Measurements from ENCODE around the gene PRKCH.
A peak's percentile ranks its signal among the peaks of the same experiment; 100 is the strongest.

Gene PRKCH

DNA sequence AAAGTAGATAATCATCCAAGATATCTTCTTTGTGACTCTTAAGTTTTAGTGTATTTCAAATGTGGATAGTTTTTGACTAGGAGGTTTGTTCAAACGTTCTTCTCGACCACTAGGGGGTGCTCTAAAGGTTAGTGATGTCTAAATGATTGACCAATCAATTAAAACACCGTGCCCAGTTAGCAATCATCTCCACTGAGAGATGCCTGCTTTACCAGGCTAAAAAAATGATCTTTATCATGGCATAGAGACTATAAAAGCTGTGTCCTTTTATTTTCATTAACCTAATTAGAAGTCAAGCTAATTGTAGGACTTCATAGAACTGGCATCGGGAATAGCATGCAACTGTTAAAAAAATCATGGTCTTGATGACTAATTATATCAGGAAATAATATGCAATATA lies 153.9 kb downstream of the PRKCH start:
- peak; percentile 51 for DNase-seq (ENCODE audit: low spot score)

DNA sequence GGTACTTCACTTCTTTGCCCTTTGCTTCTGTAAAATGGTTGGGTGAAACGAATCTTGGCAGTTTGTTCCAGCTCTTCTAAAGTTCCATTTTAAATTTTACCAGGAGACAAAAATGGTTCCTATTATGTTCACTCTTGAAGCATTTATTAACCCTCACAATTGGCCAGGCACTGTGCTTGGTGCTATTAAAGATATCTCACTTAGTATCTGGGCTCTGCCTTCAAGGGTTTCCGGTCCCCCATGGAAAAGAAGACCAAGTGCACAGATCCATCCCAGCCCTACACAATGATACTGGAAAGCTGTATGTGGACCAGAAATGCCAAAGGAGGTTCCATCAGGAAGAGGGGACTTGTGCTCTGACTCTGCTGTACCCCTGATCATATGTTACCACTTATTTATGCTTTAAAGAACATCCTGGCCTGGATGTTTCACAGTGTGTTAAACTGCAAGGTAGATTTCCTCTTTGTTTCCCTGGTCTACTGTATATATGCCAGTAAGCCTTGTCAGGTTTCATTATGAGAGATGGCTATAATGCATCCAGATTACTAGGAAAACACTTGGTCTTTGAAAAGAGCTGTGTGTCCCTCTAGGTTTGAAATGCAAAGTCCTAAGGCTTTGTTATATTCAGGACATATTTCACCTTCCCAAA lies 154.8 kb downstream of the PRKCH start:
- no peak for DNase-seq (ENCODE audit: low spot score)

- DNase-seq (ENCODE audit: low spot score) = peak; percentile 43
These were observed 155.5 kb downstream of the PRKCH start for GRCh38 chr14:61476754-61477410.

DNA sequence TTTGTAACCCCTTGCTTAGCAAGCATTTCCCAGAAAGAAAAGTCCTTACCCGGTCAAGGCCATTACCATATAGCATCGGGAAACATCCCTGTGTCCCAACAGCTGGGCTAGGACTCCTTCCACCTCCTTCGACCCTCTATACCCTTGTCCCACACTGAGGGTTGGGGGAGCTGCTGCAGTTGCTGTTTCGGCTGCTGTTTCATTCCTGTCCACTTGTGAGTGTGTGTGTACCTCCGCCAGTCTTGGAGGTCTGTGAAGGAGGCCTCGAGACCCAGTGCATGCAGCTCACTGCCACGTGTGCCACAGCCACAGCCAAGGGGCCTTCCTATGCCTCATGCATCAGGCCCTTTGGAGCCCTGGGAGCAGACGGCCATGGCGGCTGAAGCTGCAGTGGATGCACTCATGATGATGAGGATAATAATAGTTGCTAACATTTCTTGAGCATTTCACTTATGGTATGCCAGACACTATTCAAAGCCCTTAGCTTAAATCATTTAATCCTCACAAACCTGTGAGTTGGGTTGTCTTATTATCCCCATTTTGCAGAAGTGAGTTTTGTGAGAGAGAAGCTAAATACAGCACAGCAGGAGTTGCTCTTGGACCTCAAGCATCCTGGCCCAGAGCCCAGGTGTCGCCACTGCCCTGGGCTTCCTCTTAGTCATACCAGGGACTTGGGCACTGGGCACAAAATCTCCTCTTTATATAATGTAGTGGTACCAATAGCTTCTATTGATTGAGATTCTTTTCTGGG lies 156.5 kb downstream of the PRKCH start:
- DNase-seq (ENCODE audit: low spot score) = peak; percentile 32

DNA sequence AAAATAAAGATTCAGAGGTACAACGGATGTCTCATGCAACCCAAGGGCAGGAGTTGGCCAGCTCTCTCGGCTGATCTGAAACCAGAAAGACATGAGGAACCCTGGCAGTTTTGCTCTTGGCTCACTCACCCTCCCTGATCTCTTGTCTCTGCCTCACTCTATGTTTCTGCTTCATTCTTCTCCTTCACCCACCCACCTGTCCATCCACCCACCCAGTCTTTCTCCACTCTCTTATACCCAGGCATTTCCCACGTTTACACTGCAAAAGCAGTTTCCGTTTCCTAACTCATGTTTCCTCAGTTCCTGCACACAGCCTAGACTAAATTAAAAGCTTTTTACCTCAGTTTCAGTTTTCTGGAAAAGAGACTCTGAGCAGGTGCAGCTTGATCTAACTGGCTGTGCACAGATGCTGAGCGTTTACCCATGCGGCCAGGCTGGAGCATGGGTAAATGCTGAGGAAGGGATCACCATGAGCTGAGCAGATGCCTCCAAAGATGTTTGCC lies 157.6 kb downstream of the PRKCH start:
- no peak for DNase-seq (ENCODE audit: low spot score)

- DNase-seq (ENCODE audit: low spot score) = peak; percentile 22
These were observed 158.5 kb downstream of the PRKCH start for GRCh38 chr14:61479746-61480502.

- no peak for DNase-seq (ENCODE audit: low spot score)
These were observed 159.4 kb downstream of the PRKCH start for GRCh38 chr14:61480704-61481285.

GRCh38 chr14:61481701-61482100 lies 160.3 kb downstream of the PRKCH start:
- DNase-seq (ENCODE audit: low spot score) = no peak

- DNase-seq (ENCODE audit: low spot score) = no peak
These were observed 161.2 kb downstream of the PRKCH start for GRCh38 chr14:61482348-61483206.

DNA sequence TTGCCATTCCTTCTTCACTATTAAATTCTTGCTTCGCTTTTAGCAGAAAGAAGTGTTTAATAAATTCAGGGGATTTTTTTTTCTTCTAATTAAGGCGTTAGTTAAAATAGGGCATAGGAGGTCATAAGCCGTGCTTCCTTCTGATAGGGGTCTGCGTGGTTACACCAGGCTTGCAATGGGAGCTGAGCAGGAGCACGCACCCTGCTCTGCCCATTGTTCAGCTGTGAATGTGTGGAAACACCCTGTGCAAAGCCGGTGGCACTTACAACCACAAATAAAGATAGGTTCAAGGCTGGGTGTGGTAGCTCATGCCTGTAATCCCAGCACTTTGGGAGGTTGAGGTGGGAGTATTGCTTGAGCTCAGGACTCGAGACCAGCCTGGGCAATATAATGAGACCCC lies 162.1 kb downstream of the PRKCH start:
- no peak for DNase-seq (ENCODE audit: low spot score)

DNA sequence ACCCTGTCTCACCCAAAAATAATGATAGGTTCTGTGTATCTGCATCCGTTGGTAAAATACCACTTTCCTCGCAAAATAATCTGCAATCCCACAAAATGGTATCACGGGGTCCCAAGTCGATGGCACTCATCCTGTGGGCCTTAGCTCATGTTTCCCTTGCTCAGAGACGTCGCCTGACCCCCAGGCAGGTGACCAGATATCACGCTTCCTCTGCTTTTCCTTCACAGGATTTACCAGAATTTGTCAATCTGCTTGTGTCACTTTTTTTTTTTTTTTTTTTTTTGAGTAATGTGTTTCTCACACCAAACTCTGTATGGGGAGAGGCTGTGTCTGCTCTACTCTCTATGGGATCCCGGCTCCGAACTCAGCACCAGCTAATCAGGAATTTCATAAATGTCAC lies 162.7 kb downstream of the PRKCH start:
- no peak for DNase-seq (ENCODE audit: low spot score)

DNA sequence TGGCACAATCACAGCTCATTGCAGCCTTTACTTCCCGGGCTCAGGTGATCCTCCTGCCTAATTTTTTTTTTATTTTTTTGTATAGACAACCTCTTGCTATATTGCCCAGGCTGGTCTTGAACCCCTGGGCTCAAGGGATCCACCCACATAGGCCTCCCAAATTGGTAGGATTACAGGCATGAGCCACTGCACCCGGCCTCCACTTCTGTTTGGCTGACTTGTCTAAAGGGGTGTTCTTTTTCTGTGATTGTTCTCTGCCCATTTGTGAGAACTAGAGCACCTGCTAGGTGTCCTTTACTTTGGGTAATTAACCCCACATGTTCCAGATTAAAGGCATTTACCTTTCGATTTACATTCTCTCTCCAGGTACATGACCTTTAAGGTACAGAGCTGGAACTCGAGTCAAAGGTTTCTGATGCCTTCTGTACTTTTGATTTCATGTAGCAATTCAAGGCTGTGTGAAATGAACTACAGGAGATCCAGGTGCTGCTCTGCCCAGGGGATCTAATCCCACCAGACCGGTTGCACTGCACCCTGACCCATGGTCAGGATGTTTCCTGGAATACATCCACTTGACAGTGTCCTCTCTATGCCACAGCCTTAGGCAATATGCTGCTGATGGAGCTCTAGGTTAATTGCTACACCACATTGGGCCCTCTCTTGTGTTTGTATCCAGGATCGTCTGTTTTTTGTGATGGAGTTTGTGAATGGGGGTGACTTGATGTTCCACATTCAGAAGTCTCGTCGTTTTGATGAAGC lies 163.6 kb downstream of the PRKCH start:
- DNase-seq (ENCODE audit: low spot score) = no peak

- DNase-seq (ENCODE audit: low spot score) = no peak
These were observed 164.3 kb downstream of the PRKCH start for GRCh38 chr14:61485661-61486060.

DNA sequence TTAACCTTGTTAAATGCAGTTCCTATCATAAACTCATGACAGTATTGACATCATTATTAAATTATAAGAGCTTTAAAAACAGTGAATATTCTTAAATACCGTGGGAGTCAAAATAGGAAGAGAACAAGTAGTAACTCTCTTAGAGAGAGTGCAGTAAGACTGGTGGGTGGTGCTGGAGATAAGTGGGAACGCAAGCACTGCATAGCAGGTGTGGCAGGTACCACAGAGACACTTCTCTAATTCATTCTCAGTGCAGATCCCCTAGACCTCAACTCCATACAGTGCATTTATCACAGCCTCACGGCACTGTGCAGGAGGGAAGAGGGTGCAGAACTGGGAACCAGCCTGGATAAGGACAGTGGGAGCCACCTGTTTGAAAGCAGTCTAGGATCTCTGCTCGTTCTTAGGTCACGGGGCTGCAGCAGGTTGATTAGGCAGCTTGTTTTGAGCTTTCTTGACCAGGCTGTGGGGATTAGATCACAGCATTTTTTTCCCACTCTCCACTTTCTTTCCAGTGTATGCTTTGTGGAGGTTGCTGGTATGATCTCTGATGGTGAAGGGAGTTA lies 165.6 kb downstream of the PRKCH start:
- no peak for DNase-seq (ENCODE audit: low spot score)

DNA sequence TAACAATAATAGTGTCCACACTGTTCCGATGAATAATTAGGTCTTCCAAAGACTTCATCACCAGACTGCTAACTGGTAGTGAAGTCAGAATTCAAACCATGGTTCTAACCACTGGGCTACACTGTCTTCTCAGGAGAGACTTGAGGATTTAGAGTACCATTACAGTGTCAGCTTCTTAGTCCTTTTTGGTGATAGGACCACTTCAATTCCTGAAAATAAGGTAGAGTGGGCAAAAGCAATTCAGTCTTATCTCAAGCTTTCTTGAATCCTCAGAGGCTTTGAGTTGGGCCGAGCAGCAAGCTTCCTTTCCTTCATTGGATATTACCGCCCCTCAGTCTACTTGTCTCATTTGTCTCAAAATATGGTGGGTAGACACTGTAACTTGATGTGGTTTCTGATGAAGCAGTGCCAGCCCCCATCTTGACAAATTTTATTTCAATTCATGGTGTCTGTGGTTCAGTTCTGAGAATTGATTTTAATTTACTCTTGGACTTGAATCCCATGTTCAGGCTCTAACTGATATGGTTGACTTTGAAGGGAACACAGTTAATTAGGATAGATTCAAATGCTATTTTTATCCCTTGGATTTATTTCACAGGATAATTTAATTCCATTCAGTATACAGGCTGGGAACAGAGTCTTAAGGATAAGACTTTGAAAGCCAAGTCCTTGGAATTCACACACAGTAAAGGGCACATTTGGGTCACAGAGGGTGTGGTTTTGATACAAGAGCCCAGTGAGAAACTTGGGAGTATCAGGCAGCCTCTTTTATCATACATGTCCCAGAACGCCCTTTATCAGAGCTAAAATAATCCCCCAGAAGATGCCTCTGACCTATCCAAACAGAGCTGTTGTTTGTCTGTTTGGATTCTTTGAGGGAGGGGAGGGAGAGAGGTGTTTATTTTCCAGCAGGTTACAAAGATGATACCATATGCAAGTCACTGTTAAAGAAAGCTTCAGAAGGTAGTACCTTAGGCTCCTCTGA lies 167.3 kb downstream of the PRKCH start:
- DNase-seq (ENCODE audit: low spot score) = no peak

GRCh38 chr14:61489512-61489911 lies 168.1 kb downstream of the PRKCH start:
- no peak for DNase-seq (ENCODE audit: low spot score)

- no peak for DNase-seq (ENCODE audit: low spot score)
These were observed 168.6 kb downstream of the PRKCH start for GRCh38 chr14:61489932-61490331.

GRCh38 chr14:61491224-61491623 lies 169.8 kb downstream of the PRKCH start:
- DNase-seq (ENCODE audit: low spot score) = no peak

Measured in AG08395 (cell line).